Activated CD4-positive, alpha-beta T cell treated with anti-CD3 and anti-CD28 coated beads, Interleukin-2, amount 50 U/mL, for 1 hour (primary cell): ENCODE measurements around the gene G3BP2.
A peak's percentile ranks its signal among the peaks of the same experiment; 100 is the strongest.
"Not testable (repeated sequence)": the region's sequence is repeated elsewhere in the genome, so short reads cannot be mapped to it uniquely, and the experiment has no call there.

Experiments used
- DNase-seq: peaks from one replicate; pipeline ENCODE4 v3.0.0-alpha.2; 2020

Gene G3BP2

GRCh38 chr4:75683482-75684155 lies 10.4 kb upstream of the G3BP2 start:
- no peak for DNase-seq

DNA sequence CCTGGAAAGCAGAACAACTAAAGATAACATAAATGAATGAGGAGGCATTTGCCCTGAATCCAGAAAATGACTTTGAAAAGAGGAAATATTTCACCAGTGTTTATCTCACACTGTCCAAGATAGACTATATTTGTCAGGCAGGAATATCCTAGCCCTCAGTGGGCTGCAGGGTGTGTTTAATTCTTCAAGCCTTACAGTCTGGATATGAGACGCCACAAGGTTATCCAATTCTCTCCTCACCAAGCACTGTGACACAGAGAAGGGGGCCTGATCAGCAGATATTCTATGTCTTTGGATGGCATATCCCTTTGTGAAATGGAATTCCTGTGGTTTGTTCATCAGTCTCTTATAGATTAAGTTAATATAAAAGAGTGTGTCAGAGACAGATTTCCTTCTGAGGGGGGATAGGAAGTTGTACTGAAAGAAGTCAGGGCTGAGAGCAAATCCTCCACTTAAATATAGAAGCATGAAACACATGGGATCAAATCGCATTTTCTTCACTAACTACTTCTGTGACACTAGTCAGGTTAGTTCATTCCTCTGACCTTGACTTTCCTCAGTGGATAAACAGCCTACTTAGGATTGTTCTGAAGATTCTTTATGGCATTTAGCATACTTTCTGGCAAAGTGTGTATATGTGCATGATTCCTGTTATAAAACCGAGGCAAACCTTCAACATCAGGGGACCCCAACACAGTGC lies 6.8 kb upstream of the G3BP2 start:
- no peak for DNase-seq

- no peak for DNase-seq
These were observed 5.8 kb upstream of the G3BP2 start for GRCh38 chr4:75678965-75679364.

- DNase-seq, result no peak
These were observed 5.3 kb upstream of the G3BP2 start for GRCh38 chr4:75678473-75678872.

DNA sequence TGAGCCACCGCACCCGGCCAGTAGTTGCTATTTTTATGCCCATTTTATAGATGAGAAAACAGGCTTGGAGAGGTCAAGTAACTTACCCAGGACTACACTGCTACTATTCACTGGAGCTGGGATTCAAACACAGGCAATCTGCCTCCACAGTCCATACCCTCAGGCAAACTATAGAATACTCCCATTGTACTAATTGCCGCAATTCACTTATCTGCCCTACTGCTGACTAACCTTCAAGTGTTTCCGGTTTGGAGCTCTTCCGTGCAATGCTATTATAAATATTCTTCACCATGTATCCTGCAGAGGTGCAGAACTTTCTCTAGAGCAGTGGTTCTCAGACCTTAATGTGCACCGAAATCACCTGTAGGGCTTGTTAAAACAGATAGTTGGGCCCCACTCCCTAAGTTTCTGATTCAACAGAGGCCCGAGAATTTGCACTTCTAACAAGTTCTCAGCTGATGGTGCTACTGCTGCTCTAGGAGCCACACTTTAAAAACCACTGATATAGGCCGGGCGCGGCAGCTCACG lies 1.9 kb upstream of the G3BP2 start:
- no peak for DNase-seq

DNA sequence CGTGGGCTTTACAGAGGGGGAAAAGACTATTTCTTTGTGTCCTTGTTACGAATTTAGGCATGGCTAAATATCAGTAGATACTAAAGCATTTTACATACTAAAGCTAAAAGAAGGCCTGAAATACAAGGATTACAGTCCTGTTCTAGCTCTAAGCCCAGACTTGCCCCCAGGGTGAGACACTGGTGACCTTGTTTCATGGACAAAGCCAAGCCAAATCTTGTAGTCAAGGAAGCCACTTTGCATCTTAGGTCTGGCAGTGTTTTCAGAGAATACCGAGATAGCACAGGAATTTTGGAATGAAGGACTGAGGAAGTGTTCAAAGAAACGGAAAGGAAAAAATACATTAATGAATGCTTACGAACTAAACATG lies 733 bp upstream of the G3BP2 start:
- no peak for DNase-seq

DNA sequence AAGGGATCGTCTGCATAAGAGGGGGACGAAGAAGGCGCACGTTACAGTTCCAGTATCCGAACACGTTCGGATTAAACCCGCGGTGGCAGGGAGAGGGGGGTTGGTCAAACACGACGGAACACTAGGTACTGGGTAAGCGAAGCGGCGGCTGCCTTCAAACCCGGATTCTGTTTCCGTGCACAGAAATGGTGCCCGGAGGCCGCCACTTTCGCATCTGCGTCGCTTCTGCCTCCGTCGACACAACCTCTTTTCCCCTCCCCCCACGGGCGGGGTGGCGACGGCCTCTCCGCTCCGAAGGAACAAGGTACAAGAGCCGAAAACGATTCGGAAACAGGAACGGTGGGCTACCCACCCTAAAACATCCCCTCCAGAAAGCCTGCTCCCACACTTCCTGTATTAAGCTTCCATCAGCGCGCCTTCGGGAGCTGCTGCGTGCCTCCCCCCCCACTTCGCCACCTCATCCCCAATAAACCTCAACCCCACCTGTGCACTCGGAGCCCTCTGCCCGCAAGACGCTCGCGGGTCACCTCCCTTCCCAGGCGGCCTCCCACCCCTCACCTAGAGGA lies 667 bp downstream of the G3BP2 start:
- DNase-seq, result peak; percentile 78

DNA sequence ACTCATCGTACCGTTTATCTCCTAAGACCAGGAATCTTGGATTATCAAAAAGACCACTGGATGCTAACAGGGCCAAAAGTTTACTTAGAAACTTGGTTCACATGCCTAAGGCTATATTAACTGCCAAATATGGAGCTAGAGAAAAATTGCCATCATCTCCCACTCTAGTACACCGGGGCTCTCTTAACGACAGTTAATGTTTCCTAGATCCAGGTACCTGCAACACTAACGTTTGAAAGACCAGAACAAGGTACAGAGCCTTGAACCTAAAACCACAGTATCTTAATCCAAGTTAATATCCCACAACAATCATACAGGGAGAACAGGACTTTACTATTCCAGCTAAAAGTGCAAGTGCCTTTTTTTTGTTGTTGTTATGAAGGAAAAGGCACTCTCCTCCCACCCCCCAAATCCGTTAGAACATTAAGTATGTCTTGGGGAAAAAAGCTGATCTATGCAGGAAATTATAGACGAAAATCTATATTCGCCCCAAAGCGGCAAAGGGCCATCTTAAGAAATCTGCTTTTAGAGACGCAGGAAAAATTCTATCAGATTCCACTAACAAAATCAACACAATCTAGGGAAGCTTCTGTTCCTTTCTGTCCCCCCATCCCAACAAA lies 1.3 kb downstream of the G3BP2 start:
- DNase-seq, result no peak

GRCh38 chr4:75668596-75668995 lies 4.6 kb downstream of the G3BP2 start:
- no peak for DNase-seq

DNA sequence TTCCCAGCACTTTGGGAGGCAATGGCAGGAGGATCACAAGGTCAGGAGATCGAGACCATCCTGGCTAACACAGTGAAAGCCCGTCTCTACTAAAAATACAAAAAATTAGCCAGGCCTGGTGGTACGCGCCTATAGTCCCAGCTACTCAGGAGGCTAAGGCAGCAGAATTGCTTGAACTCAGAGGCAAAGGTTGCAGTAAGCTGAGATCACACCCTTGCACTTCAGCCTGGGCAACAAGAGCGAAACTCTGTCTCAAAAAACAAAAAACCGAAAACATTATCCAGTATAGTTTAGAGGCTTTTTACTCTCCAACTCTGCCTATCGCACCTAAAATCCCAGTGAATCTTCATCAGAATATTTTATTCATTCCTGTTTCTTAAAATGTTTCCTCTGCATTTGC lies 5.6 kb downstream of the G3BP2 start:
- not testable (repeated sequence) for DNase-seq

GRCh38 chr4:75666299-75666698 lies 6.9 kb downstream of the G3BP2 start:
- DNase-seq, result no peak

DNA sequence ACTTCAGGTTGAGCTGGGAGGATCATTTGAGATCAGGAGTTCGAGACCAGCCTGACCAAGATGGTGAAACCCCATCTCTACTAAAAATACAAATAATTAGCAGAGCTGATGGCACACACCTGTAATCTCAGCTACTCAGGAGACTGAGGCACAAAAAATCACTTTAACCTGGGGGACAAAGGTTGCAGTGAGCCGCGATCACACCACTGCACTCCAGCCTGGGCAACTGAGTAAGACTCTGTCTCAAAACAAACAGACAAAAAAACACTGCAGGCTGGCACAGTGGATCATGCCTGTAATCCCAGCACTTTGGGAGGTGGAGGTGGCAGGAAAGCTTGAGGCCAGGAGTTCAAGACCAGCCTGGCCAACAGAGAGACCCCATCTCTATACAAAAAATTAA lies 8.6 kb downstream of the G3BP2 start:
- DNase-seq, result not testable (repeated sequence)

DNA sequence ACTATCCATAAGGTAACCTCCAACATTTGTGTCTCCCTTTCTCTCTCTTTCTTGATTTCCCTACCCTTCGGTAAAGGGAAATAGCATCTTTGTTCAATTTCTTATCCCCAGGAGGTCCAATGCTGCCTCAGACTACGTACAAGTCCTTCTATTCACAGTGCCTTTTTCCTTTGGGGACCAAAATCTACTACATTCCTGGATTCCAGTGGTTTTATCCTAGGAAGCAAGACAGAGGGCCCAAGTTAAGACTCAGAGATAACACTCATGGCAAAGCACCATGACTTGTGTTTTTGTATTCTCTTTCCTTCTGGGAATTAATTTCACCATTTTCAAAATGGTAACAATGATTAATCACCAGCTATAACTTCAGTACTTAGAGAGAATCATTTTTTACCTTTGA lies 10.6 kb downstream of the G3BP2 start:
- DNase-seq, result no peak

DNA sequence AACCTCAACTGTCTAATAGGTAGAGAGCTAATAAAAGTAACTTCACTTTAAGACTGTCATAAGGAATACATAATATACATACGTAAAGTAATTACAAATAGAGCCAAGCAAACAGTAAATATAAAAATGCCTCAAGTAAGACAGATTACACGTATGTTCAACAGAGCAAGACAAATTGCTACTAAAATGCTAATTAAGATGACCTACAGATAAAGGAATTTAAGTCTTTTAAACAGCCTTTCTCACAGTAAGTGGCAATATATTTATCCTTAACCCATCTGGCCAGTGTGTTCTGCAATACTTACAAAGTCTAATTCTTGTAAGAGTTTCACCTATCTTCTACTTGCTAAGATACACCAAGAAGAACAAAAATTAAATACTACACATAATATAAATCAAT lies 12.7 kb downstream of the G3BP2 start:
- no peak for DNase-seq

GRCh38 chr4:75659512-75660031 lies 13.6 kb downstream of the G3BP2 start:
- no peak for DNase-seq

DNA sequence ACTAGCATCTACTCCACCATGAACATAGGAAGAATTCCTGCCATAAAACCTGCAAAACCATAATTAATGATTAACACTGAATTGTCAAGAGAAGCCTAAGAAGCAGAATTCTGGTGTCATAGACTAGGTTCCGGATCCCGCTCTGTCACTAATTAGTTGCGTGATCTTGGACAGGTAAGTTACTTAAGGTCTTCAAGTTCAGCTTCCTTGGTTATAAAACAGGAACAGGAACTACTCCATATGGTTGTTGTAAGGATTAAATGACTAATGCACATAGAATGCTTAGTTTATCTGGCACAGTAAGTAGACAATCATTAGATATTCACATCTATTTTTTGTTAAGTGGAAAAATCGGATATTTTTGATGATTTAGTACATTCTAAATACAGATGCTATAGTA lies 14.3 kb downstream of the G3BP2 start:
- no peak for DNase-seq

- no peak for DNase-seq
These were observed 17.6 kb downstream of the G3BP2 start for GRCh38 chr4:75655562-75655961.

DNA sequence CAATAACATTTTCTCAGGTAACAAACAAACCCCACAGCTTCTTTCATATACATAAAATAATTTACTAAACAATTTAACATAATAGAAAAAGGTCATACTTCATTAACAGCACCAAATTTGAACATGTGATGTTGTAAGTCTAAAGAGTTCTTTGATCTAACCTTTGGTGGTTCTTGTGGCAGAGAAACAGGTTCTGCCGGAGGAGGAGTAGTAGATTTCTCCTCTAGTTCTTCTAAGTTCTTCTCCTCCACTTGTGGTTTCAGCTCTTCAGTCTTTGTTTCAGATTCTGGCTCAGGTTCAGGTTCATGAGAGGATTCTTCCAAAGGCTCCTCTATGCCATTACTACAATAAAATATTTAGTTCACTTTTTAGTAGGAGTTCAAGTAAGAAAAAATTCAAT lies 18.3 kb downstream of the G3BP2 start:
- no peak for DNase-seq

- no peak for DNase-seq
These were observed 19.2 kb downstream of the G3BP2 start for GRCh38 chr4:75653845-75654503.

GRCh38 chr4:75644095-75644494 lies 29.1 kb downstream of the G3BP2 start:
- DNase-seq, result no peak

- no peak for DNase-seq
These were observed 29.6 kb downstream of the G3BP2 start for GRCh38 chr4:75643651-75644050.

DNA sequence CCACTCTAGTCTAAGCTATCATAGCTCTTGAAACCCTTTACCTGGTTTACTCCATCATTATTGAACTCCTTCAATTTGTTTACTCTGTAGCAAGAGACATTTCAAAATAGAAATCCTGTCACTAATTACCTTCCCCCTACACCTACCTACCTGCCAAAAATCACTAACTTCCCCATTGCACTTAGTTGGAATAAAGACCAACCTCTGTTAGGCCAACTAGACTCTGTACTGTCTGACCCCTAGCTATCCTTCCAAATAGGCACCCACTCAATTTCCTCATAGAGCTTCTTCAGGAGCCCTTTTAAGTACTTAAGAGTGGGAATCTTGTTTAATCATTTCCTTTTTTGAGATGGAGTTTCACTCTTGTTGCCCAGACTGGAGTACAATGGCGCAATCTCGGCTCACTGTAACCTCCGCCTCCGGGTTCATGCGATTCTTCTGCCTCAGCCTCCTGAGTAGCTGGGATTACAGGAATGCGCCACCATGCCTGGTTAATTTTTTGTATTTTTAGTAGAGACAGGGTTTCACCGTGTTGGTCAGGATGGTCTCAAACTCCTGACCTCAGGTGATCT lies 34.0 kb downstream of the G3BP2 start:
- no peak for DNase-seq

DNA sequence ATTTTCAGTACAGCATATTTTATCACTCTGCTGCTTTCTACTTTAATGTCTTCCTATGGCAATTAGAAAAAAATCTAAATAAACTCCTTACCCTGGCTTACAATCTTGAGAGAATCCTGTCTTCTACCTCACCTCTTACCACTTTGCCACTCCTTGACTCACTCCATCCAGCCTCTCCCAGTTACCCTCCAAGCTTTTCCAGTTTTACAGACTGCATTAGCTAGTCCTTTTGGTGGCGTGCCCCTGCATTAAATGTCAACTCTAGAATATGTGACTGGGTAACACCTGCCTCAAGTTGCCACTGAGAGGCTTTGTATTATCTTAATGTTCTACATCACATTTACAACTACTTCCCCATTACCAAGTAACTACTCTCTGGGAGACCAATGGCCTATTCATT lies 35.4 kb downstream of the G3BP2 start:
- DNase-seq, result no peak
